GM21786 (cell line): ENCODE data around the gene LRPPRC.
A peak's percentile ranks its signal among the peaks of the same experiment; 100 is the strongest.
"Not testable (repeated sequence)": the region's sequence is repeated elsewhere in the genome, so short reads cannot be mapped to it uniquely, and the experiment has no call there.

ENCODE experiments used
- ATAC-seq: cut with Tn5 transposase; IDR thresholded peaks from one replicate; pipeline ENCODE4 v1.9.1; 2021; ENCODE audit not compliant: unreplicated experiment

Gene LRPPRC

DNA sequence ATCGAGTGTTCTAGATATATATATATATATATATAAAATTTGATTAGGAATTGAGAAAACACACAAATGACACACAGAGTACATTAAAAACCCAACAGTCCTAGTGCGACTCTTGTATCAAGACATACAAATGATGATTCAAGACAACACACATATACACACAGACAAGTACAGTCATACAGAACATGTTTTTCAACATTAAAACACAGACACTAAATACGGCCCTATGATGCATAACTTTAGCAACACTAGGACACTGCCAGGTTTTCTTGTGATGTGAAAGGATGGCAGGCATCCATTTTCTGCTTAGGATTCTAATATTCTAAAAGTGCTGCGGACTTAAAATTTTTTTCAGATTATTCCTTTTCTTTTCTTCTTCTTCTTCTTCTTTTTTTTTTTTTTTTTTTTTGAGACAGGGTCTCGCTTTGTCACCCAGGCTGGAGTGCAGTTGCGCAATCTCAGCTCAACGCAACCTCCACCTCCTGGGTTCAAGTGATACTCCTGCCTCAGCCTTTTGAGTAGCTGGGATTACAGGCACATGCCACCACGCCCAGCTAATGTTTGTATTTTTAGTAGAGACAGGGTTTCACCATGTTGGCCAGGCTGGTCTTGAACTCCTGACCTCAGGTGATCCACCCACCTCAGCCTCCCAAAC lies 84.5 kb downstream of the LRPPRC start:
- not testable (repeated sequence) for ATAC-seq

DNA sequence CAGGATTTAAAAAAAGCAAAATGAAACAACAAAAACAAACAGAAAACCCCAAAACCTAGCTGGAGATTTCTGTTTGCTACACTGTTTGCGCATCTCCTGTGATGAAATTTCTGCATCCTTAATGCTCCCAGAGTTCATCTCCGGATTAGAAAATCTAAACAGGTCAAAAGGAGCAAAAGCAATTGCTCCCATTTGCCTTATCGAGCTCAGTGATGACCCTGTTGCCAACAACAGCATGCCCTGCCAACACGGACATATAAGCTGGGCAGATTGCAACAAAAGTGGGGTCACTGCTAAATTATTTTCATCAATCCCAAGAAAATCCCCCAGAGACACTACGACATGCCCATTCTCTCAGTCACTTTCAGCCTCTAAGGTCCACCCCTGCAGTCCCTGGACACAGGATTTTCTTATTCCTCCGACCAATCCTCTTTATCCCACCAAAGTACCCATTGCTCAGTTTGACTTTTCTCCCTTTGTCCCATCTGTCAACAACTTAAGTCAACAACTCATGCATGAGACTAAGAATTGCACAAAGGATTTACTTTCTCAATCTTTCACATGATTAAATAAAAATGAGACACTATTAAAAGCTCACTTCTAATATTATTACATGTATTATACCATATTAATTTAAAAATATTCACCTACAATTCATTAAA lies 89.2 kb downstream of the LRPPRC start:
- ATAC-seq, result no peak

DNA sequence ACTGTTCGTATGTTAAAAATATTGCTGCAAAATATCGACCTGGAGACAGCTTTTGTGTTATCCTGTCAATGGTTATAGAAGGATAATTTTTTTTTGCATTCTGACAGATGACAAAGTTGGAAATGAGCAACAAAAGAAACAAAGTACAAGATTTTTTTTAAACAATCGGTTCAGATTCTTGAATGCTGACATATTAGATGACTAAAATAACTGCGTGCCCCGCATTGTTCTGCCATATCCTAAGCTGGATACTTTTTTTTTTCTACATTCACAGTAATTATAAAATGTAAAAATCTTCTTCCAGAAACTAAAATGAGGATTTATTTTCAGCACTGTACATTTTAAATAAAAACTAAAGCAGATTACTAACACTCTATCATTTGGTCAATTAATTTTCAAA lies 89.9 kb downstream of the LRPPRC start:
- no peak for ATAC-seq

DNA sequence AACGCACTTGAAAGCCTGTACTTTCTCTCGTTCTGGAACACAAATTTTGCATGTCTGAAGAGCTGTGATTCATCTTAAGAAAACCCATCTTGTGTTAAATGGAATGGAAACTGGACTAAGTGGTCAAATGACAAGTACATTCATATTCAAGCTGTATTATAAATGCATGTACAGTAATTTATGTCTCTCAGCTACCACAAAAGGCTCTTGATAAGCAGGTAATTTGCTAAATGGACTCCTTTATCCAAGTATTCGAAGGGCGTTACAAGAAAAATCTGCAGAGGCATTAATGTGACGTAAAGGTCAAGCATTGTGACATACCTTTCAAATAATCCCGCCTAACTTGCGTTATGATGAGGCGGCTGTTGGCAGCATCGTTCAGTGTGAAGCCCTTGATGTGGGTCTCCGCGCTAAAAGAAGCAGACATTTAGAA lies 90.4 kb downstream of the LRPPRC start:
- peak; percentile 65 for ATAC-seq

DNA sequence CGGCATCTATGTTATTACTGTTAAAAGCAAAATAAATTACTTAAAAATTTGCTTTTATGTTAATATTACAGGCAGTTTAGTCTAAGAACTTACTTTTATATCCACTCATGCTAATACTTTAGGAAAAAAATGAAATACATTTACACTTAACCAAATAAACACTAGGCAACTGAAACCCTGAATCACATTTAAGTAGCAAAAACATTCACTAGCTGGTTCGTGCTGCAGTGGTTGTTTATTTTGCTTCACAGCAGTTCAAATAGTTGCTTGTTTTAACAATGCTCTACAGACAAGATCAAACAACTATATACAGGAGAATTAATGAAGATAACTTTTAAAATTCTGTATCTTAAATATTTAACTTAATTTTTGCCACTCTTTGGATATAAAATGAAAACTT lies 96.2 kb downstream of the LRPPRC start:
- ATAC-seq, result no peak

DNA sequence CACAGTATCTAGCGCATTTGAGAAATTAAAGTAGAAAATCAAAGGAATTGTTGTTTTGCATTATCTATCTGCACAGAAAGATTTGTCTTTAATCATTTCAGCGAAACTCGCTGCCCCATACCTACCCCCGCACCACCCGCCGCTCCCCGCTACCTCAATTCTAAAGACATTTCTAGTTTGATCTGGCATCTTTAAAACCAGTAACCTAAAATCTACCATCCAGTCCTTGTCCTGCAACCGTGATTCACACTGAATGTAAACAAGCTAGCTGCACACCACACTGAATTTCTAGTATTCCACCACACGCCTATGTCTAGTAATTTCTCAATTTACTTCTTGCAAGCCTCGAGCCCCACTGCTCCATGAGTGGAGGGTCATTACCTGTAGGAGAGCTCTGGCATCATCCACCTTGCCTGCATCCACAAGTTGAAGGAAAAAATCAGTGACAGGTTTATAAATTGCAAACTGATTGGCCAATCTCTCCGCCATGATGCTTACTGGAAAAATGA lies 96.9 kb downstream of the LRPPRC start:
- ATAC-seq, result no peak

DNA sequence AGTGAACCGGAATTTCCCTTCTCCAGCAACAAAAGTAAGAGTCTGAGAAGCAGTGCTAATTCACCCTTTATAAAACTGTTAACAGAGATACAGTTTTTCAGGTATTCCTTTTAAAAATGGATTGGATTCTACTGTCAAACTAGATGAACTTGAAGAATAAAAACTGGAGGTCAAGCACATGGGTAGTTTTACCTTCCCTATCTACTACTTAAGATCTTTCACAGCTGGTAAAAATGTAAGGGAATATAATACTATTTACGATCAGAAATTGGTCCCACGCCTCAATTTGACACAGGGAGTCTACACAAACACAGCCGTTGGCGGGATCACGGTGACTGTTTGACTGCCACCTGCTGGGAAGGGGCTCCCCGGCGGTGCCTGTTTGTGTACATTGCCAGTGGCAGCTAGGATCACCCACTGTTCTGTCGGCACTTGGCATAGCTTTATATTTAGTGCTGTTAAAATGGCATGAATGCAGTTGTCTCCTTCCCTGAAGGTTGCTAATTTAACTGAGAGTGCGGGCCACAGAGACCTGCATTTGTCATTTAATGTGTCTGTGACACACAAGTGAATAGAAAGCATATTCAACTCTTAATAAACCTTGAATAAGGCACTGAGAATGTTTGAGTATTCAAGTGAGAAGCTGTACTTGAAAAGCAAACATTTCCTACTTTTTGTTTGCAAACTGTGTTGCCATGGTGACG lies 97.5 kb downstream of the LRPPRC start:
- ATAC-seq, result no peak

DNA sequence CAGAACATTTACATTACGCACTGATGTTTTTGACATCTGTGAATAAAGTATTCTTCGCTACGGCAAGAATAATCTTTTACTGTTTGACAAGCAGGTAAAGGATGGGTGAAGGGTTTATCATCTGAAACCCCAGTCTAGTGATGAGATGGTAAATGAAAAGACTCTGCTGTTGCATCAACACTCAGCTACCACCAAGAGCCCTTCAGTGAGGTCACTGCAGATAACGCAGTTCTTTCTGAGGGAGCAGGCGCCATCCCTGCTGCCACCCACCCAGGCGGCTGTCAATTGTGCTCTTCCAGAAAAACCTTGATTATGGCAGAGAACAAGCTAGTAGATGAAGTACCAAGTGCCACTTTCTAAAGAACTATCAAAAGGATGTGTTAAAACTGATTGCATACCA lies 98.3 kb downstream of the LRPPRC start:
- no peak for ATAC-seq

DNA sequence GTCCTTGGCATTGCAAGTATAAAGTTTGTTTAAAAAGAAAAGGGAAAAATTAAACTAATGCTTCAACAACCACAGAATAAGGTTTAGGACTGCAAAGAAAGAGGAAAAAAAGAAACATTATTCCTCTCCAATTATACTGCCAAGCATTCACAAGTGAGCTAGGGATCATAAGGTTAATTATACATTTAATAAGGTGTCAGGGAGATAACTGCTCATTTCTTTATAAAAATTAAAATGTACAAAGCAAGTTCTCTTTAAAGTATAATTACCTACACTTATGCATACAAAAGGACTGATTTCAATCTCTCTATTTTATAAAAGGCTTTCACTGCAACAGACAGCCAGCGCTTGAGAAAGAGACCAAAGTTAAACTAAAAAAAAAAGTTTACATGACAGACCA lies 98.9 kb downstream of the LRPPRC start:
- no peak for ATAC-seq

DNA sequence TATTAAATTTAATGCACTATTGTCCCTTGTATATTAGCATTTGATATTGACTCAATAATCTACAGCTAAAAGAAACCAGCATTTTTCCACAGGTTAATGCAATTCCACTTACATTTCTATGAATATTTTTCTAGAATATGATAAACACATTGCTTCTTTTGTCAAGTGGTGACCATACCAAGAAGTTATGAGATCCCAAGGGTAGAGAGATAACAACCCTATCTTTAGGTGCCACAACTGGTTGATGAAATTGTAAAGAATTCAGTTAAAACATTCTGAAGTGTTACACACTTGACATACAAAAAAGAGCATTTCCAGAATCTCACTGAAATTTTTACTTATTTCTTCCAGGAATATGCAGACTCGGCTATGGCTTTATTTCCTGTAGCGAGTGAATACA lies 101.0 kb downstream of the LRPPRC start:
- no peak for ATAC-seq

DNA sequence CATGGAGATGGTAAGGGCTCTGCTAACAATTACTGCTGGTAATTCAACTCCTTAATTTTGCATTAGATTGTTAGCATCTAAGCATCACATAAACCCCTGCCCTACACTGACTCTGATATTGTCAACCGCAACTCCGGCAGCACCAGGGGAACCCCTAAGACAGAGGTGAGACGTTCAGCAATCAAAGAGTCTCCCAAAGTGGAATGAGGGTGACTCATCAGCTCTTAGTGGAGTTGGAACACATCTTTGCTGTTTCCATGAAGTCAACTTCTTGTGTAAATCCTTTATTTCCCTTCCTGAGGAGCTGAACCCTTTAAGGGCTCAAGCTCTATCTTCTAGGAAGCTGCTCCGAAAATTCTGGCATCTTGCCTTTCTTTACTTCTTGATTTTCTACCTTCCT lies 104.9 kb downstream of the LRPPRC start:
- ATAC-seq, result no peak

DNA sequence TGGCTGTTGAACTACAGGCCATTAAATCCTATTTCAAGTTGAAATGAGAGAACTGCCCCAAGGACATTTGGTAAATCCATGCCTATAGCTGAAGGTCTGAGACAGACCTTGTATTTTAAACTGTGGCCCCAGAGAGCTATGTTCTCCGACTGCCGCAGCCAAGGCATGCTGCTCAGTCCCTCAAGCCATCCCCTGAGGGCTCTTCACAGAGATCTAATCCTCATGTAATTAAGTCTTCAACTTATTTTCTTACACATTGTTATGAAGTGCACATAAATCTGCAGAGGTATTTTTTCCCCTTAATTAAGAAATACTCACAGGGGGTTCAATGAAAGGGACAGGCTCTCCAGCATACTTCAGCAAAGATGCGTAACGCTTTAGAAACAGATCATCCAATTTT lies 106.4 kb downstream of the LRPPRC start:
- ATAC-seq, result no peak

DNA sequence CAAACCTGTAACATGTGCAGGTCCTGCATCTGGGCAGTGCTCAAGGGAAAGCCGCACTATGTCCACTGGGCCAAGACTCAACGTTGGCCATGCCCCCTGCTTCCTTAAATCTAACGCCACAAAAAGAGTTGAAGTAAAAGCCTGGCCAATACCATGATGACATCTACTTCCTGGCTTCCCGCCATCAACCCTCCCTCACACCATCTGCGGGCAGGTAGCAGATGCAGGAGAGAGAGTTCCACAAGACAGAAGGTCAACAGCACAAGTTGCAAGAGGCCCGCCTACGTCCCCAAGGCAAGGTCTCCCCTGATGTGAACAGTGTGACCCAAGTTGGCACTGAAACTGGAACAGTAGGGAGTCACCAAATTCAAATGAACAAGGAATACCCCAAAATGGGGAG lies 108.6 kb downstream of the LRPPRC start:
- ATAC-seq, result no peak

DNA sequence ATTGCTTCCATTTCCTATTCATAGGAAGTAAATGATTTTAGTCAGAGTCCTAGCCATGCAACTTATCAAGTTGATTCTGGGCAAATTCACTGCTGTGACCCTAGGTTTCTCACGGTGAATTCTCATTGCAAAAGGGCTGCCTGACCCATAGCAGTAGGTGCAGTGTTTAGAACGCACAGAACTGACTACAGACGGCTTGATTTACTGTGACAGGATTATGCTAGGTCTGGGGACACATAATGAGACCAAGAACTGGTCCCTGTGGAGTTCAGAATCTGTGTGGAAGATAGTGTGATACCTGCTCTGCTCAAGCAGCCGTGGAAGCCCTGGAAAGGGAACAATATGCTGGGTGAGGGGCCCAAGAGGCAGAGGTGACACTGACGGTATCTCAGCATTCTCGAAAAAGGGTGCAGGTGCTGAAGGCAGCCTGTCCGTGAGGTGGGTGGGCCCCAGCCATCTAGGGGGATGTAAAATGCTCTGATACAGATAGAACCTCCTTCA lies 110.6 kb downstream of the LRPPRC start:
- ATAC-seq, result no peak

DNA sequence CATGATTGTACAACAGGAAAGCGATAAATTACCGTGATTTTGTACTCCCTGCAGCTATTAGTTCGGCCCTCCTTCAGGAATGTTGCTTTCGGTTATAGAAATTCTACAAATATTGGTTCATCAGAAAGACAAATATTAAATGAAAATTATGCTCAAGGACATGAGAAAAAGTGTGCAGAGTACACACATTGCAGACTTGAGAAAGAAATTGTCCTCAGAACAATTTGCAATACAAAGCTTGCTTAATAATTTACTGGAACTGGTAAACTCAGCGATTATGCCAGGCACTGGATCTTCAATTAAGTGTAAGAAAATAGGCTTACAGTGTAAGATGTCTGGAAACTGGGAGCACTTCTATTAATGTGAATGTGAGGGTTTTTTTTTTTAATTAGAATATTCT lies 111.1 kb downstream of the LRPPRC start:
- no peak for ATAC-seq

DNA sequence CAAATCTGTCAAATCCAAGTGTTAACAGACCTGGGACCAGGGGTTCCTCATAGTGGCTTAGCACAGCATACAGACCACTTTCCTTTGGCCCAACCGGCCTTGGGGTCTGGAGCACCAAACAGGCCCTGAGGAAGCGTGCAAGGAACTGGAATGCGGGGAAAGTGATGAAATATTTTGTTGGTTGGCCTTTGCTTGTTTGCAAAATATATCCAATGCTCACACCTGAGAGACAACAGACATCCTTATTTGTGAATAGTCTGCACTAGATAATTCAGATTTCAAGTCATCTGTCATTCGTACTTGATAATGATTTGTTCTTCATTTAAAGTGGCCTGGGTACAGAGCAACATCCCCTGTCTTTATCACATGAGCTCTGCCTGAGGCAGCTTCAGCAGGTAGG lies 113.5 kb downstream of the LRPPRC start:
- no peak for ATAC-seq

DNA sequence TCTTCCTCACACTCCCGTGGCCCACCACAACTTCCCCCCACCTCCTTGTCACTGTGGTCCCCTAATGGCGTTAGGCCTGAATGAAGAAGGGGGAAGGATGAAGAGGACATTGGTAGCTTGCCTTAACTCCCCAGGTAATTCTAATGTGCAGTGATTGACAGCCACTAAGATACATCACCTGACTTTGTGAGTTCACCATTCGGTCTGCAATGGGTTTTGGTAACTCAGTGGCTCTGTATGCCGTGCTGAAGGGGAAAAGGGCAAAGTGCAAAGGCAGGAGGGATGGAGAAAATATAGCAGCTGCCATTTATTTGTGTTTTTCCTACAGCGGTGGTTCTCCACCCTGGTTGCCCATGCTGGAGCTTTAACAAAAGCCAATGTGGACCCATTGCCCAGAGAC lies 114.8 kb downstream of the LRPPRC start:
- ATAC-seq, result no peak

DNA sequence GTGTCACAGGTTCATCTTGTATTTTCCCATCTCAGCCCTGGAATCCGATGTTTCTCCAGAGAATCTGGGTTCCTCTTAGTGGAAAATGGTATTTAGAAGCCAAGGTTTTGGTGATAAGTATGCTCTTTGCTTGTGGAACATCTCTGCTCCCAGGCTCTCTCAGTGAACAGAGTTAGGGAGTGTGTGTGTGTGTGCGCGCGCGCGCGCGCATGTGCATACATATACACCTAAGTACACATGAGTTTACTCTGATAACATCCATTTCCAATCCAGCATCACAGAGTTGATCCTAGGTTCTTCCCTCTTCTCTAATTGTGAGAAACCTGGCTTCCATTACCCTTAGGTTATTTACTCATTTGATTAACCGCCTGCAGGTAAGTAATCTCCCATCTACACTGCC lies 115.3 kb downstream of the LRPPRC start:
- ATAC-seq, result no peak

DNA sequence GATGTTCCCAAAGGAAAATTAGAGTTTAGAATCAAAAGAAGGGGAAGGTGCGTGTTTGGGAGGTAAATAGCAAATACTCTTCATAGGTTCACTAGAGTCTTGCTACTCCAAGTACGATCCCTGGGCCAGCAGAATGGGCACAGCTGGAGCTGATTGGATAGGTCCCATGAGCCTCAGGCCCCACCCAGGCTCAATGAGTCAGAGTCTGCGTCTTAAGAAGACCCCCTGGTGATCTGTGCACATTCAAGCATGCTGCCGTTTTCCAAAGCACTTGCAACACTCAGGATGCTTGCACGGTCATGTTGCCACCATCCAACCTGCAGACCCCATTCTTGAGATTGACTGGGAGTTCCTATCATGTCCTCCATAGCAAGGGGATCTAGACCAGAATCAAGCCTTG lies 116.5 kb downstream of the LRPPRC start:
- ATAC-seq, result no peak

DNA sequence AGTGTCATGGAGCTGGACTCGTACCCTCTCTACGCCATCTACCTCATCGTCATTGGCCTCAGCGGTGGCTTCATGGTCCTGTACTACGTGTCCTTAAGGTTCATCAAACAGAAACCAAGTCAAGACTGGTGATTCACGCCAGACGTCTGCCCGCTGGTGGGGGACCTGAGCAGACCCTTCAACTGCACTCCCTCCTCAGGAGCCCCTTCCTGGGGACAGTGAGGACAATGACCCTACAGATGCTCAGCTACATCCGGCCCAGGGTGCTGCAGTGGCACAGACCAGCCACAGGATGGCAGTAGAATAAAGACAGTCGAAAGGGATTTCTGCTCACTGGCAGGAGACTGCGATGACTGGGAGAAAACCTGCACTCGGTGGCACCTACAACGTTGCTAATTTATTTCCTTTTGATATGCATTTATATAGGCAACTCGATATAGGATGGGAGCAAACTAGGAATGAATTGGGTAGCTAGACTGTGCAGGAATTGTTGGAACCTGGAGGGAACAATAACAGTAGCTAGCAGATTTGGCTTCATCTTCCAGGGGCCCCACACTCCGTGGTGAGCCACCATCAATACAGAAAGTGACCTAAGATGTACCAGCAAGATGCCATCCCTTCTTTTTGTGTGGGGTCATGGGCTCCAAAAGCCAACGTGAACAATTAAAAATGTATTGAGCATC lies 117.9 kb downstream of the LRPPRC start:
- peak; percentile 91 for ATAC-seq

DNA sequence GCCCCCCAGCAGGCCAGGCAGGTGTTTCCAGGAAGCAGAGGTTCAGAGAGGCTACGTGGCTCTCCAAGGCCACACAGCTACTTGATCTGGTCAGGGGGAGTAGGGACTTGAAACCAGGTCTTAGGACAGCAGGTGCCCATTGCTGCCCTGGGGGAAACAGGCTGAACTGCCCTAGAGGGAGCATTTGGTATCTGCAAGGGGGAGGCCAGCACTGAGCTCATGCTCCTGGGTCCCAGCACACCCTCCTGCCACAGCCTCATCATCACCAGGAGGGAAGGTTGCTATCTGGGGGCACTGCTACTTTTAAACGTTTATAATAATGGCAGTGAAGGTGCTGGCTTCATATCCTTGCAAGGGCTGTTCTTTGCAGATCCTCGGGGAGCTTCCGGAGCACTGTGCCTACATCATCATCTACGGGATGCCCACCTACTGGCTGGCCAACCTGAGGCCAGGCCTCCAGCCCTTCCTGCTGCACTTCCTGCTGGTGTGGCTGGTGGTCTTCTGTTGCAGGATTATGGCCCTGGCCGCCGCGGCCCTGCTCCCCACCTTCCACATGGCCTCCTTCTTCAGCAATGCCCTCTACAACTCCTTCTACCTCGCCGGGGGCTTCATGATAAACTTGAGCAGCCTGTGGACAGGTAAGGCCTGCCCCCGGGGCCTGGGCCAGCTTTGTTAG lies 120.9 kb downstream of the LRPPRC start:
- no peak for ATAC-seq
